Measurements from ENCODE around the gene POP5.
"Not testable (repeated sequence)": the region's sequence is repeated elsewhere in the genome, so short reads cannot be mapped to it uniquely, and the experiment has no call there.

The POP5 gene

GRCh38 chr12:120580787-120581723 is at the start of gene POP5:
Gene POP5 (minus strand): TSS chr12:120581402. CDS start chr12:120581362, 40 bp downstream.
- DNase-seq (ENCODE audit: low spot score): peak; percentile 98

GRCh38 chr12:120630104-120630892 is 49.1 kb upstream of the POP5 start:
- no peak for DNase-seq (ENCODE audit: low spot score)

- no peak for DNase-seq (ENCODE audit: low spot score)
These were observed 47.7 kb upstream of the POP5 start for GRCh38 chr12:120628919-120629318.

- DNase-seq (ENCODE audit: low spot score): no peak
These were observed 44.6 kb upstream of the POP5 start for GRCh38 chr12:120625557-120626419.

- no peak for DNase-seq (ENCODE audit: low spot score)
These were observed 39.4 kb upstream of the POP5 start for GRCh38 chr12:120620624-120621023.

- no peak for DNase-seq (ENCODE audit: low spot score)
These were observed 37.9 kb upstream of the POP5 start for GRCh38 chr12:120618954-120619615.

GRCh38 chr12:120617767-120618166 is 36.6 kb upstream of the POP5 start:
- DNase-seq (ENCODE audit: low spot score): not testable (repeated sequence)

GRCh38 chr12:120617193-120617592 is 36.0 kb upstream of the POP5 start:
- not testable (repeated sequence) for DNase-seq (ENCODE audit: low spot score)

- DNase-seq (ENCODE audit: low spot score): no peak
These were observed 33.6 kb upstream of the POP5 start for GRCh38 chr12:120614848-120615247.

GRCh38 chr12:120611534-120611933 is 30.3 kb upstream of the POP5 start:
- DNase-seq (ENCODE audit: low spot score): not testable (repeated sequence)

GRCh38 chr12:120610560-120610959 is 29.4 kb upstream of the POP5 start:
- no peak for DNase-seq (ENCODE audit: low spot score)

- not testable (repeated sequence) for DNase-seq (ENCODE audit: low spot score)
These were observed 21.2 kb upstream of the POP5 start for GRCh38 chr12:120602416-120602815.

- no peak for DNase-seq (ENCODE audit: low spot score)
These were observed 18.7 kb upstream of the POP5 start for GRCh38 chr12:120599672-120600552.

GRCh38 chr12:120598674-120599463 is 17.7 kb upstream of the POP5 start:
- peak; percentile 68 for DNase-seq (ENCODE audit: low spot score)

- DNase-seq (ENCODE audit: low spot score): no peak
These were observed 16.7 kb upstream of the POP5 start for GRCh38 chr12:120597861-120598260.

GRCh38 chr12:120596901-120597300 is 15.7 kb upstream of the POP5 start:
- DNase-seq (ENCODE audit: low spot score): no peak

- DNase-seq (ENCODE audit: low spot score): no peak
These were observed 11.2 kb upstream of the POP5 start for GRCh38 chr12:120592121-120593049.

GRCh38 chr12:120590741-120591407 is 9.7 kb upstream of the POP5 start:
- no peak for DNase-seq (ENCODE audit: low spot score)
